GM18870 (cell line): ENCODE results near the gene KLHL2.

Experiments used
- ATAC-seq: cut with Tn5 transposase; IDR thresholded peaks from one replicate; pipeline ENCODE4 v1.9.1; 2021; ENCODE audit warnings: moderate library complexity; ENCODE audit not compliant: unreplicated experiment

The KLHL2 gene

GRCh38 chr4:165360985-165361670 lies 153.8 kb downstream of the KLHL2 start:
- no peak for ATAC-seq

- no peak for ATAC-seq
These were observed 154.4 kb downstream of the KLHL2 start for GRCh38 chr4:165361810-165362209.

GRCh38 chr4:165364452-165365080 lies 157.2 kb downstream of the KLHL2 start:
- ATAC-seq: no peak

GRCh38 chr4:165367040-165367439 lies 159.7 kb downstream of the KLHL2 start:
- no peak for ATAC-seq

- ATAC-seq: no peak
These were observed 160.8 kb downstream of the KLHL2 start for GRCh38 chr4:165368114-165368513.

GRCh38 chr4:165368567-165368966 lies 161.2 kb downstream of the KLHL2 start:
- no peak for ATAC-seq

- no peak for ATAC-seq
These were observed 162.2 kb downstream of the KLHL2 start for GRCh38 chr4:165369522-165369921.

- ATAC-seq: no peak
These were observed 163.2 kb downstream of the KLHL2 start for GRCh38 chr4:165370530-165370929.
